Aorta (tissue), 5 donors: ENCODE results near the gene OXCT2. TPM values are rescaled to one million over a fixed set of nuclear protein-coding genes. Genes with fewer than 3 reads are reported as not detected.
"Not testable (repeated sequence)": the region's sequence is repeated elsewhere in the genome, so short reads cannot be mapped to it uniquely, and the experiment has no call there.

Experiments
- ATAC-seq: fragments of 200-7000 bp; cut with Tn5 transposase; one replicate; pipeline ENCODE4 v1.9.1; 2022; ENCODE audit warnings: moderate library complexity; ENCODE audit not compliant: low FRiP score
- DNase-seq, 2 donors: peaks; one replicate each; pipeline ENCODE4 v3.0.0-alpha.2; 2020
- H3K27ac ChIP-seq, 2 donors: one replicate each; pipeline ENCODE4 v1.5.1; 2013; ENCODE audit warnings: low read length in 2 of 2, mild to moderate bottlenecking in 2 of 2, moderate library complexity in 2 of 2, control low read depth in 1 of 2, inconsistent platforms in 1 of 2, low read depth in 1 of 2
- H3K27me3 ChIP-seq, 2 donors: one replicate each; pipeline ENCODE4 v1.6.1; 2013; ENCODE audit warnings: control low read depth in 1 of 2, low read length in 1 of 2, mild to moderate bottlenecking in 1 of 2, moderate library complexity in 1 of 2; ENCODE audit not compliant: insufficient read depth in 2 of 2, control insufficient read depth in 1 of 2
- H3K36me3 ChIP-seq, 2 donors: one replicate each; pipeline ENCODE4 v1.6.1; 2013; ENCODE audit warnings: control low read depth in 1 of 2, low read length in 1 of 2, mild to moderate bottlenecking in 1 of 2; ENCODE audit not compliant: insufficient read depth in 2 of 2, control insufficient read depth in 1 of 2
- H3K4me1 ChIP-seq, 2 donors: one replicate each; pipeline ENCODE4 v1.6.1; 2013; ENCODE audit warnings: low read length in 2 of 2, control low read depth in 1 of 2, mild to moderate bottlenecking in 1 of 2, moderate library complexity in 1 of 2; ENCODE audit not compliant: insufficient read depth in 2 of 2, control insufficient read depth in 1 of 2
- H3K4me3 ChIP-seq, 2 donors: one replicate each; pipeline ENCODE4 v1.5.1; 2013; ENCODE audit warnings: low read length in 2 of 2, control low read depth in 1 of 2, mild to moderate bottlenecking in 1 of 2
- H3K9me3 ChIP-seq: one replicate; pipeline ENCODE4 v1.6.1; 2013; ENCODE audit warnings: mild to moderate bottlenecking, low read length; ENCODE audit not compliant: control insufficient read depth
- WGBS, 2 donors: extraction: QIAGEN DNeasy Blood & Tissue Kit; methylation state at CpG; one replicate each; pipeline ENCODE4 v1.1.7; 2013; 5-methylcytosine and 5-hydroxymethylcytosine counted together
- intact Hi-C, 2 donors: fragments of 100-400 bp; cut with DNase I; formaldehyde crosslinking; loops; one replicate each; pipeline versions ENCODE4 v1.14.2 to v1.15.0; 2022
- polyA plus RNA-seq, 2 donors: library from polyadenylated mRNA; stranded (reverse); fragments of 200-250 nt; gene quantifications; one replicate each; pipeline ENCODE4 v1.2.3, GENCODE V29; 2013
- total RNA-seq, 2 donors: library from RNA; stranded (reverse); fragmentation: NEBNext Ultra II Directional; extraction: Animal tissue kit (Norgen Biotek cat#: 25700); gene quantifications; one replicate each; pipeline ENCODE4 v1.2.1, GENCODE V29; 2021
- donor health status: healthy with polysubstance abuse.
- donor health status: Bipolar disorder and iron deficiency.
- donor health status: DM: no; HTN: no; CAD: no.
- donor health status: DM: no; HTN: no; CAD: no.
- donor health status: DM: yes; HTN: yes; CAD: no.

The OXCT2 gene
- total and polyA plus RNA-seq, 4 donors: 0.08 to 1.3 TPM; not detected in 2

DNA sequence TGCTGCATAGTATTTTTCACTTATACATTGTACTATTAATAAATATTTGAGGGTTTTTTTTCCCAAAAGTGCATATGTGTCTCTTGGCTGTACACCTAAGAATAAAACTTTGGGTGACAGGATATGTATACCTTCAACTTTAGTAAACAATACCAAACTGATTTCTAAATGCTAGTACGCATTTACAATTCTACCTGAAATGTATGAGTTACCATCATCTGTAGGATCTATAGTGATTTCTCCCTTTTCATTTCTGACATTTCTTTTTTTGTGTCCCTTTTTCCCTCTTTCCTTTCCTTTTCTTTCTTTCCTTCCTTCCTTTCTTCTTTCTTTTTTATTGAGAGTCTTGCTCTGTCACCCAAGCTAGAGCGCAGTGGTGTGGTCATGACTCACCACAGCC is 34.2 kb upstream of the OXCT2 start:
- no peak for ATAC-seq
- intact Hi-C loops: no loop called here
- Histone ChIP-seq H3K36me3 (no peaks in the 10 kb centered on the region), H3K9me3 (no peaks in the 10 kb centered on the region), H3K4me3 (no peak overlapping the region), H3K27me3 (no peaks in the 10 kb centered on the region), H3K27ac (no peak overlapping the region), H3K4me1 (no peaks in the 10 kb centered on the region)
- WGBS, 2 donors: 93 to 96% methylated on average over 2 of the region's 2 CpGs
- DNase-seq: no peak

DNA sequence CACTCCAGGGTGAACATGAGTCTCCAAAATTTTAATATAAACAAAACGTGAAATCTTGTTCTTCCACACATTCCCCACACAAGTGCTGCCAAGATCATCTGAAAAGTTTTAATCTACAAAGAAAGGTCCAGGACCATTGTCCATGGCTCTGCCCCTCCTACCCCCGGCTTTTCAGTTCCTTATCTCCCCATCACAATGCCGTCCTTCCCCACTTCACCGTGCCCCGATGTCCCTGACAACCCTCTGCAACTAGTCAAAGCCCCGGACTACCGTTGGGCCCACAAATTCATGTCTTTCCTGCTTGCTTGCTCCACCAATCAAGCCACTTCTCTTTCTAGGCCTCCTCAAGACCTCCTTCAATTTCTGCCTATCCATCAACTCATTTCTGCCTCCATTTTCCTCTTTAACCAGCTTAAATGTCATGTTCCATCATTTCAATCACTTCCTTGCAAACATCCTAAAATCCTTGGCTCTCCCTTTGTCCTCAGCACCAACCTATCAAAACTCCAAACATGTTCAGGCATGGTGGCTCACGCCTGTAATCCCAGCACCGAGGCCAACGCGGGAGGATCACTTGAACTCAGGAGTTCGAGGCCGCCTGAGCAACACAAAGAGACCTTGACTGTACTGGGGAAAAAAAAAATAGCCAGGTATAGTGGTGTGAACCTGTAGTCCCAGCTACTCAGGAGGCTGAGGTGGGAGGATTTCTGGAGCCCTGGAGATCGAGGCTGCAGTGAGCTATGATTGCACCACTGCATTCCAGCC is 31.5 kb upstream of the OXCT2 start:
- DNase-seq (peak in 1 of 2 donors; percentile 50), ATAC-seq (no peak)
- intact Hi-C loops: no loop called here
- Histone ChIP-seq H3K27me3 (no peaks in the 10 kb centered on the region), H3K36me3 (no peaks in the 10 kb centered on the region), H3K4me1 (no peaks in the 10 kb centered on the region), H3K27ac (no peak overlapping the region), H3K4me3 (no peak overlapping the region), H3K9me3 (no peaks in the 10 kb centered on the region)
- 87 to 89% methylated on average over 14 of the region's 14 CpGs for WGBS, 2 donors

DNA sequence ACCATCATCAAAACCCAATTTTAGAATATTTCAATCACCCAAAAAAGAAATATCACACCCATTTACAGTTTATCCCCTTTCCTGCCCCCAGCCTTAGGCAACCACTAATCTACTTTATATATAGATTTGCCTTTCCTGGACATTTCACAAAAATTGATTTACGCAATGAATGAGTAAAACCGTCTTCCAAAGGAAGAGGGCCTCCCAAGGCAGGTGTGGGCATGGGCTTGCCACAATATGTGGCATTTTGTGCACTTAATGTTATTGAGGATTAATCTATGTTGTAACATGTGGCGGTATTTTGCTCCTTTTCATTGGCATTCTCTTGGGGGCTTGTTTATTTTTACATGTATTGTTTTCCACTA is 29.3 kb upstream of the OXCT2 start:
- H3K27me3 ChIP-seq: no peaks in the 10 kb centered on the region
- WGBS, 2 donors: 86% methylated on average over 3 of the region's 3 CpGs
- no peak overlapping the region for H3K27ac ChIP-seq
- ATAC-seq (no peak), DNase-seq (peak in 1 of 2 donors; percentile 32)
- H3K4me3 ChIP-seq: no peak overlapping the region
- H3K36me3 ChIP-seq: no peaks in the 10 kb centered on the region
- H3K9me3 ChIP-seq: no peaks in the 10 kb centered on the region
- intact Hi-C loops: no loop called here
- no peaks in the 10 kb centered on the region for H3K4me1 ChIP-seq

DNA sequence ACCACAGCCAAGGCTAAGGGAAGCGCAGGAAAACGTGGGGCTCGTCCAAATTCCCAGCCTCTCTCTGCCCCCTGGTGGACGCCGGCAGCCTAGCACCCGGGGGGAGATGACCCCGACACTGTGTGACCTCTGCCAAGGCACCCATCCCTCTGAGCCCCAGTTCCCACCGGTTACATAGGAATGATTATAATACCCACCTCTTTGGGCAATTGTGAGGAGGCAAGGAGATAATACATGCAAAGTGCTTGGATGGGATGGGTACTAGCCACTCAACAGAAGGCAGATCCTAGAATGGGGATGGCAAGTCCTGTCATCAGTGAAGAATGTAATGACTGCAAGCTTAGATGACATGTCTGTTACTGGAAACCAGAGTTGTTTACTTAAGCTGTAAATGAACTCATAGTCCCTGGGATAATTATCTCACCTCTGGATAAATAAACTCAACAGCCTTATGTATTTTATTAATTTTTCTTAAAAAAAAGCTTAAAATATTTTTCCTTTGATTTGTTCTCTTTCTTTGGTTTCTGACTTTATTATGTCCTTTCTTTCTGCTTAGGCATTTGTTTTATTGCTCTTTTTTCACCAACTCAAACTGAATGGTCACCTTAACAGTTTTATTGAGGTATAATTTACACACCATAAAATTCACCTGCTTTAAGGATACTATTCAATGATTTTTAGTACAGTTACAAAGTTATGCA is 28.8 kb upstream of the OXCT2 start:
- Histone ChIP-seq H3K4me1 (no peaks in the 10 kb centered on the region), H3K36me3 (no peaks in the 10 kb centered on the region), H3K4me3 (no peak overlapping the region), H3K27ac (no peak overlapping the region), H3K27me3 (no peaks in the 10 kb centered on the region), H3K9me3 (no peaks in the 10 kb centered on the region)
- ATAC-seq (peak; percentile 67), DNase-seq (peak; percentile 70 to 88)
- intact Hi-C loops: no loop called here
- 3 to 4% methylated on average over 8 of the region's 8 CpGs for WGBS, 2 donors

DNA sequence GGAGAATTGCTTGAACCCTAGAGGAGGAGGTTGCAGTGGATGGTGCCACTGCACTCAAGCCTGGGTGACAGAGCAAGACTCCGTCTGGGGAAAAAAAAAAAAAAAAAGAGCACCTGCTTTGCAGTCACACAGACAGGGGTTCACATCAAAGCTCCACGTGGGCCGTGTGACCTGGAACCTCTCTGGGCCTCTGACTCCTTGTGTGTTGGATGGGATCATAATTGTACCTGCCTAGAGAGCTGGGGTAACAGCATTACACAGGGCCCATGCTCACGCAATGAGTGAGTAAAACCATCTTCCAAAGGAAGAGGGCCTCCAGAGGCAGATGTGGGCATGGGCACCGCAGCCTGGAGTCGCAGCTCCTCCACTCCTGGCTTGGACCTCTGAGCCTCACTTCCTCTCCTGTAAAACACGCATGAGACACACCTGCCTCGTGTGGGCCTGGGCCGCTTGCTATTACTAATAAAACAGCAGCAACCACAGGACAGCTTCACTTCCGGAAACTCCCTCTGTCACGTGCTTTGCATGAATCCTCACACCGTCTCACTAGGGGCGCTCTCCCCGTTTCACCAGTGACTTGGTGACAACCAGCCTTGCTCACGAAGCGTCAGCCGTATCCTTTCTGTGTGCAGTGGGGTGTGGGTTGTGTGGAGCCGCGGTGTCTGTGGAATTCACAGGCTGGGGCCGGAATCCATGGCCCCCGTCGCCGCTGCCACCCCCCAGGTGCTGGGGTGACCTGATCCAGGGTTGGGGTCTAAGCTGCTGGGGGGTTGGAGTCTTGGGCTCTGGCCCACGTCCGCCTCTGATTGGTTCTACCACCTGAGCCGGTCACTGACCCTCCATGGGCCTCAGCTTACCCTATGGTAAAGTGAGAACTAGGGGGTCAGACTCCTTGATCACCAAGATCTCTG is 28.0 kb upstream of the OXCT2 start:
- 49 to 54% methylated on average over 22 to 23 of the region's 26 CpGs for WGBS, 2 donors
- H3K4me3 ChIP-seq, H3K9me3 ChIP-seq, H3K36me3 ChIP-seq, H3K27me3 ChIP-seq, H3K4me1 ChIP-seq, intact Hi-C loops, H3K27ac ChIP-seq: not testable (repeated sequence)
- DNase-seq (peak; percentile 86 to 89), ATAC-seq (peak; percentile 50)

DNA sequence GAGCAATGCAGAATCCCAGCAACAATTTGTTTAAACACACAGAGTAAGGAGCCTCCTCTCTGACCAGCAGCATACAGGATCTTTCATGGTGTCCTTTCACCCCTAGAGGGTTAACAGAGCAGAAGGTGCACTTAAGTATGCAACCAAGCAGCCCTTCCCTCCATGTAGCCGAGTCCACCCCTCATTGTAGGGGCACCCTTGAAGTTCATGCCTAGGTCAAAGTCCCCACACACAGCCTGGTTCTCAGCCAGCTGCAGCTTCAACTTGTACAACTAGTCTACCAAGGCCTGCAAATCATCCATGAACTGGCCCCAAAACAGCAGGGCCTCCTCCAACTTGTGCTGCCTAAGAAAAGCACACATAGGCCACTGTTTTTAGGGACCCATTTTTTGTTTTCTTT is 24.5 kb upstream of the OXCT2 start:
- 56 to 58% methylated on average over 1 of the region's 1 CpG for WGBS, 2 donors
- H3K36me3 ChIP-seq: no peaks in the 10 kb centered on the region
- intact Hi-C loops: no loop called here
- DNase-seq: peak in 1 of 2 donors; percentile 32
- no peak for ATAC-seq
- H3K27ac ChIP-seq: no peak overlapping the region
- no peaks in the 10 kb centered on the region for H3K27me3 ChIP-seq
- H3K4me1 ChIP-seq: no peaks in the 10 kb centered on the region
- H3K4me3 ChIP-seq: no peak overlapping the region
- no peaks in the 10 kb centered on the region for H3K9me3 ChIP-seq

DNA sequence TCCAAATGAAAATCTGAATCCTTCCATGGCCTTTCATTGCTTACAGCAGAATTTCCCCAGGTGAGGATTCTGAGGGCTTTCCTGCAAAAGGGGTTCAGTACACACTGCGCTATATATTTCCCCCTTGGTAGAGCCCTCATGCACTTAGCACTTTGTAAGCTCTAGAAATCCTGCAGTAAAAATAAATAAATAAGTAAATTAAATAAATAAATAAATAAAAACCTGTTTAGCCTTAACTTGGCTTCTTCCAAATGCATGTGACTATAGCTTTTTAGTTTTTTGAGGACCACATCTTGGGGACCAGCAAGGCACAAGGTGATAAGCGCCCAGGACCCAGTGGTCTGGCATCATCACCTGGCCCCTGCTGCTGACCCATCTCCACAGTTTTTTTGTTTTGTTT is 20.7 kb upstream of the OXCT2 start:
- H3K27ac ChIP-seq: no peak overlapping the region
- no peak for ATAC-seq
- H3K9me3 ChIP-seq: no peaks in the 10 kb centered on the region
- no peak overlapping the region for H3K4me3 ChIP-seq
- H3K27me3 ChIP-seq: peaks cover 0 to 4% of the 10 kb centered on the region in 2 donors
- intact Hi-C loops: no loop called here
- no peaks in the 10 kb centered on the region for H3K36me3 ChIP-seq
- no peaks in the 10 kb centered on the region for H3K4me1 ChIP-seq
- 95 to 97% methylated on average over 2 of the region's 2 CpGs for WGBS, 2 donors
- DNase-seq: no peak

DNA sequence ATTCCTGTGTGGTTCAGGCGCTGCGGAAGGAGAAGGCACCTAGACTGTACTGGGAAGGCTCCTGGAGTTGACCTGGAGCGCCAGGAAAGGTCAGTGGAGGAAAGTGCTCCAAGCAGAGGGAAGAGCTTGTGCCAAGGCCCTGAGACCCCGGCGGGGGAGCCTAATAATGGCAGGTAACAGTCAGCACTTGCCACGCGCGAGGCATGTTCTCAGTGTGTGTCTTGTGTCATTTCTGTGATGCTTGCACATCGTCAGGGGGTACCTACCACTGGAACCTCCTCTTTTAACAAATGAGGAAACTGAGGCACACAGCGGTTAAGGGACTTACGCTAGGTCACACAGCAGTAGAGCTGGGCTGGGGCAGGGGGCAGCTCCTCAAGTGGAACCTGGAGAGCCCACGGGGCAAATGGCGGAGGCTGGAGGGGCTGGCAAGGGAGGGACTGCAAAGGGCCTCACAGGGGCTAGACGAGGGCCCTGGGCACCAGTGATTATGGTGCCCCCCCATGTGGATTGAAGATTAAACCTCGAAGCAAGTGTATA is 18.5 kb upstream of the OXCT2 start:
- no peaks in the 10 kb centered on the region for H3K9me3 ChIP-seq
- no peak overlapping the region for H3K4me3 ChIP-seq
- H3K4me1 ChIP-seq: no peaks in the 10 kb centered on the region
- WGBS, 2 donors: 52 to 55% methylated on average over 14 to 15 of the region's 15 CpGs
- H3K36me3 ChIP-seq: no peaks in the 10 kb centered on the region
- intact Hi-C loops: no loop called here
- peaks cover 0 to 4% of the 10 kb centered on the region in 2 donors for H3K27me3 ChIP-seq
- ATAC-seq (no peak), DNase-seq (peak in 1 of 2 donors; percentile 49)
- no peak overlapping the region for H3K27ac ChIP-seq
